Trophoblast cell (in vitro differentiated cells and primary cell): ENCODE data around the gene CDH18.

ENCODE experiments used
- DNase-seq, 2 donors: peaks; one replicate each; pipeline ENCODE4 v3.0.0-alpha.2; 2016
- H2AFZ ChIP-seq: 2 replicates; pipeline ENCODE4 v1.6.1; 2013; ENCODE audit warnings: low read length, moderate library complexity, mild to moderate bottlenecking; ENCODE audit not compliant: insufficient read depth, poor library complexity
- H2AK5ac ChIP-seq: 2 replicates; pipeline ENCODE4 v1.6.1; 2013; ENCODE audit warnings: mild to moderate bottlenecking, low read length
- H2BK120ac ChIP-seq: 2 replicates; pipeline ENCODE4 v1.6.1; 2013; ENCODE audit warnings: low read length, mild to moderate bottlenecking, moderate library complexity; ENCODE audit not compliant: insufficient read depth, poor library complexity
- H2BK12ac ChIP-seq: 2 replicates; pipeline ENCODE4 v1.6.1; 2013; ENCODE audit warnings: mild to moderate bottlenecking, low read length, moderate library complexity
- H2BK5ac ChIP-seq: 2 replicates; pipeline ENCODE4 v1.6.1; 2013; ENCODE audit warnings: low read length, low read depth, moderate library complexity, mild to moderate bottlenecking; ENCODE audit not compliant: poor library complexity
- H3K14ac ChIP-seq: 2 replicates; pipeline ENCODE4 v1.6.1; 2013; ENCODE audit warnings: mild to moderate bottlenecking, low read length
- H3K18ac ChIP-seq: 2 replicates; pipeline ENCODE4 v1.6.1; 2013; ENCODE audit warnings: mild to moderate bottlenecking, low read length
- H3K23ac ChIP-seq: 2 replicates; pipeline ENCODE4 v1.6.1; 2013; ENCODE audit warnings: low read length
- H3K27ac ChIP-seq: 2 replicates; pipeline ENCODE4 v1.5.1; 2013; ENCODE audit warnings: low read depth, mild to moderate bottlenecking, inconsistent platforms, low read length, moderate library complexity
- H3K27me3 ChIP-seq: 2 replicates; pipeline ENCODE4 v1.6.1; 2013; ENCODE audit warnings: inconsistent platforms, mild to moderate bottlenecking, low read length, moderate library complexity; ENCODE audit not compliant: insufficient read depth
- H3K36me3 ChIP-seq, 2 experiments: 1 replicate in 1 of 2; 2 replicates in 1 of 2; pipeline ENCODE4 v1.6.1; 2013; ENCODE audit warnings: low read length in 2 of 2, mild to moderate bottlenecking in 2 of 2, moderate library complexity in 1 of 2; ENCODE audit not compliant: insufficient read depth in 2 of 2, control insufficient read depth in 1 of 2
- H3K4ac ChIP-seq: 2 replicates; pipeline ENCODE4 v1.6.1; 2013; ENCODE audit warnings: low read depth, mild to moderate bottlenecking, low read length, moderate library complexity
- H3K4me1 ChIP-seq, 2 experiments: 1 replicate in 1 of 2; 2 replicates in 1 of 2; pipeline ENCODE4 v1.6.1; 2013; ENCODE audit warnings: low read length in 2 of 2, mild to moderate bottlenecking in 2 of 2, moderate library complexity in 1 of 2; ENCODE audit not compliant: insufficient read depth in 2 of 2, control insufficient read depth in 1 of 2
- H3K4me2 ChIP-seq: 2 replicates; pipeline ENCODE4 v1.6.1; 2013; ENCODE audit warnings: inconsistent platforms, mild to moderate bottlenecking, low read length, moderate library complexity
- H3K4me3 ChIP-seq: 2 replicates; pipeline ENCODE4 v1.5.1; 2013; ENCODE audit warnings: mild to moderate bottlenecking, low read depth, low read length, inconsistent platforms
- H3K79me1 ChIP-seq: one replicate; pipeline ENCODE4 v1.6.1; 2013; ENCODE audit warnings: low read length
- H3K79me2 ChIP-seq: 2 replicates; pipeline ENCODE4 v1.6.1; 2013; ENCODE audit warnings: low read length, mild to moderate bottlenecking; ENCODE audit not compliant: control insufficient read depth, insufficient read depth, poor library complexity
- H3K9ac ChIP-seq: 2 replicates; pipeline ENCODE4 v1.6.1; 2013; ENCODE audit warnings: mild to moderate bottlenecking, low read length
- H3K9me3 ChIP-seq: 2 replicates; pipeline ENCODE4 v1.6.1; 2013; ENCODE audit warnings: low read depth, mild to moderate bottlenecking, control low read depth, inconsistent platforms, low read length; ENCODE audit not compliant: insufficient read depth
- H4K12ac ChIP-seq: 2 replicates; pipeline ENCODE4 v1.6.1; 2013; ENCODE audit warnings: low read depth, mild to moderate bottlenecking, low read length, moderate library complexity
- H4K8ac ChIP-seq: 2 replicates; pipeline ENCODE4 v1.6.1; 2013; ENCODE audit warnings: low read depth, mild to moderate bottlenecking, low read length, moderate library complexity
- H4K91ac ChIP-seq: one replicate; pipeline ENCODE4 v1.6.1; 2013; ENCODE audit warnings: low read depth, mild to moderate bottlenecking, low read length, moderate library complexity
- WGBS: extraction: QIAGEN DNeasy Blood & Tissue Kit; methylation state at CpG from one replicate; pipeline ENCODE4 v1.1.7; 2013; ENCODE audit warnings: missing lambda C conversion rate; ENCODE audit not compliant: insufficient read length, insufficient coverage; ENCODE audit errors: extremely low coverage; 5-methylcytosine and 5-hydroxymethylcytosine counted together

CDH18 gene

DNA sequence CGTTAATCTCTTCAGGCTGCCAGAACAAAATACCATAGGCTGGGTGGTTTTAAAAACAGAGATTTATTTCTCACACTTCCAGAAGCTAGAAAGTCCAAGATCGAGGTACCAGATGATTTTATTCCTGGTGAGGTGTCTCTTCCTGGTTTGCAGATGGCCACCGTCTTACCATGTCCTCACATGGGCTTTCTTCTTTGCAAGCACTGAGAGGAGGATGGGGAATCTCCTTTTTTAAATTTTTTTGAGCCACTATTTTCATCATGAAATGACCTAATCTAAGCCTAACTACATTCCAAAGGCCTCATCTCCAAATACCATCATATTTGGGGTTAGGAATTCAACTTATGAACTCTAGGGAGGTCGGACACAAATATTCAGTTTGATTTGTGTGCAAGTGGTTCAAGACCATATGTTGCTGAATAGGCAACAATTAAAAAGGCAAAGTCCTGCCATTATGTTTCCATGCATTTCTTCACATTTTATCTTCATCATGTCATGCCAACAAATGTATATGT is 371.2 kb downstream of the CDH18 start:
- no peak overlapping the region for H2BK120ac ChIP-seq
- H3K14ac ChIP-seq: no peak overlapping the region
- H3K27me3 ChIP-seq: no peaks in the 10 kb centered on the region
- no peaks in the 10 kb centered on the region for H3K4me1 ChIP-seq
- H2AFZ ChIP-seq: no peak overlapping the region
- no peaks in the 10 kb centered on the region for H3K9me3 ChIP-seq
- no peaks in the 10 kb centered on the region for H3K79me2 ChIP-seq
- no peak overlapping the region for H2BK5ac ChIP-seq
- no peak overlapping the region for H3K4me3 ChIP-seq
- no peaks in the 10 kb centered on the region for H3K79me1 ChIP-seq
- H4K12ac ChIP-seq: no peak overlapping the region
- no peak overlapping the region for H2AK5ac ChIP-seq
- H3K4me2 ChIP-seq: no peak overlapping the region
- H4K91ac ChIP-seq: no peak overlapping the region
- H3K9ac ChIP-seq: no peak overlapping the region
- no peak overlapping the region for H3K23ac ChIP-seq
- no peak overlapping the region for H3K18ac ChIP-seq
- H4K8ac ChIP-seq: no peak overlapping the region
- DNase-seq: peak in 1 of 2 donors; percentile 2
- WGBS: no CpG with 5 or more reads among the region's 4 CpGs
- H3K27ac ChIP-seq: no peak overlapping the region
- H3K4ac ChIP-seq: no peak overlapping the region
- H3K36me3 ChIP-seq: no peaks in the 10 kb centered on the region
- no peak overlapping the region for H2BK12ac ChIP-seq

DNA sequence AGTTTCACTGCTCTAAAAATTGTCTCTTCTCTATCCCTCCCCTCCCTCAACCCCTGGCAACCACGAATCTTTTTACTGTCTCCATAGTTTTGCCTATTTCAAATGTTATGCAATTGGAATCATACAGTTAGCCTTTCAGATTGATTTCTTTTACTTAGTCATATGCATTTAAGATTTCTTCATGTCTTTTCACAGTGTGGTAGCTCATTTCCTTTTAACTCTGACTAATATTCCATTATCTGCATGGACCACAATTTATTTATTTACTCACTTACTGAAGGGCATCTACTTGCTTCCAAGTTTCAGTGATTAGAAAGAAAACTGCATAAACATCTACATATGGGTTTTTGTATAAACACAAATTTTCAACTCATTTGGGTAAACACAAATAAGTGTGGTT is 372.3 kb downstream of the CDH18 start:
- no CpG with 5 or more reads among the region's 1 CpG for WGBS
- Histone ChIP-seq H2BK120ac (no peak overlapping the region), H3K79me1 (no peaks in the 10 kb centered on the region), H3K14ac (no peak overlapping the region), H3K18ac (no peak overlapping the region), H3K4me3 (no peak overlapping the region), H3K27ac (no peak overlapping the region), H4K12ac (no peak overlapping the region), H2AK5ac (no peak overlapping the region), H3K4me1 (no peaks in the 10 kb centered on the region), H3K4me2 (no peak overlapping the region), H3K23ac (no peak overlapping the region), H3K79me2 (no peaks in the 10 kb centered on the region), H2BK12ac (no peak overlapping the region), H2AFZ (no peak overlapping the region), H4K91ac (no peak overlapping the region), H2BK5ac (no peak overlapping the region), H4K8ac (no peak overlapping the region), H3K9me3 (no peaks in the 10 kb centered on the region), H3K27me3 (no peaks in the 10 kb centered on the region), H3K4ac (no peak overlapping the region), H3K36me3 (no peaks in the 10 kb centered on the region), H3K9ac (no peak overlapping the region)
- DNase-seq: no peak

DNA sequence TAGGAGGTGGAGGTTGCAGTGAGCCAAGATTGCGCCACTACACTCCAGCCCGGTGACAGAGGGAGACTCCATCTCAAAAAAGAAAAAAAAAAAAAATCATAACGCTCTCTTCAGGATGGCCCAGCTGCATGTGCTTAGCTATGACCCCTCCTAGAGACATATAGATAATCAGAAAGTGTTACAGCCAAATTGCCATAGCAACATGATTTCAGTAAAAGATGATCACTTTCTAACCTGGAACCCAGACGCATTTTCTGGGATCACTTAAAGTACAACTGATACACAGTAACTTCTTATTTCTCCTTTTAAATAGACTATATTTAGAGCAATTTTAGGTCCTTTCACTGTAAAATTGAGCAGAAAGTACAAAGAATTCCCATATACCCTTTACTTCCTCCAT is 372.9 kb downstream of the CDH18 start:
- no peak overlapping the region for H3K18ac ChIP-seq
- no peak overlapping the region for H2BK5ac ChIP-seq
- H3K27ac ChIP-seq: no peak overlapping the region
- no peaks in the 10 kb centered on the region for H3K4me1 ChIP-seq
- H3K9me3 ChIP-seq: no peaks in the 10 kb centered on the region
- no peak overlapping the region for H3K4ac ChIP-seq
- H2AFZ ChIP-seq: no peak overlapping the region
- no peak overlapping the region for H3K4me2 ChIP-seq
- no peaks in the 10 kb centered on the region for H3K79me2 ChIP-seq
- no CpG with 5 or more reads among the region's 4 CpGs for WGBS
- no peak overlapping the region for H4K91ac ChIP-seq
- H4K12ac ChIP-seq: no peak overlapping the region
- no peaks in the 10 kb centered on the region for H3K27me3 ChIP-seq
- H3K36me3 ChIP-seq: no peaks in the 10 kb centered on the region
- DNase-seq: no peak
- H2BK12ac ChIP-seq: no peak overlapping the region
- H3K23ac ChIP-seq: no peak overlapping the region
- no peak overlapping the region for H2BK120ac ChIP-seq
- no peak overlapping the region for H2AK5ac ChIP-seq
- H4K8ac ChIP-seq: no peak overlapping the region
- H3K79me1 ChIP-seq: no peaks in the 10 kb centered on the region
- H3K9ac ChIP-seq: no peak overlapping the region
- H3K14ac ChIP-seq: no peak overlapping the region
- H3K4me3 ChIP-seq: no peak overlapping the region

DNA sequence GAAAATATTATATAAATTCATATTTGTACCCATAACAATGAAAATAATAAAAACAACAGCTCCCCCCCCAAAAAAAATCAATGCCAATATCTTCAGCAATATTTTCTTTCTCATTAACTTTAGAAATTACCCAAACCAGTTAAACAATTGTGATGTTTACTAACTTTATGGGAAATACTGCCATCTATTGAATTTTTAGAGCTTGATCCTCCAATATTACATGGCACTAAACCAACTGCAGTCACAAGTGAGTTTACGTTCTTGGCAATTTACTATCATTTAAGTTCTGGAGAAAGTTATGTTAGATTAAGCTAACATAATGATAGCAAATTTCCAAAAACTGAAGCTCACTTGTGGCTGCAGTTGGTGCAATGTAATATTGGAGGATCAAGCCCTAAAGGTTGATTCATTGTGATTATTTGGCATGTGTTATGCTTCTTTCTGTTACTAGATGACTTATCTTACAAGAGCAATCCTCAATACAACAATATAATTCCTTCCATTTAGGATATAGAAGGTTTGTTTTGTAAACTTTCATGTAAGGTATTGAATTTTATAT is 379.5 kb downstream of the CDH18 start:
- Histone ChIP-seq H3K9me3 (no peaks in the 10 kb centered on the region), H3K27me3 (no peaks in the 10 kb centered on the region), H4K8ac (no peak overlapping the region), H2BK5ac (no peak overlapping the region), H2BK12ac (no peak overlapping the region), H3K9ac (no peak overlapping the region), H2AK5ac (no peak overlapping the region), H3K27ac (no peak overlapping the region), H2BK120ac (no peak overlapping the region), H3K36me3 (no peaks in the 10 kb centered on the region), H3K14ac (no peak overlapping the region), H2AFZ (no peak overlapping the region), H3K23ac (no peak overlapping the region), H4K91ac (no peak overlapping the region), H3K79me1 (no peaks in the 10 kb centered on the region), H3K4me1 (no peaks in the 10 kb centered on the region), H3K79me2 (no peaks in the 10 kb centered on the region), H3K4me3 (no peak overlapping the region), H3K18ac (no peak overlapping the region), H3K4ac (no peak overlapping the region), H3K4me2 (no peak overlapping the region), H4K12ac (no peak overlapping the region)
- WGBS: no CpG with 5 or more reads among the region's 1 CpG
- peak in 1 of 2 donors; percentile 37 for DNase-seq
